HG03064 (cell line): ENCODE data around the gene COL23A1.

ENCODE experiments used
- ATAC-seq: cut with Tn5 transposase; IDR thresholded peaks from one replicate; pipeline ENCODE4 v1.9.1; 2021; ENCODE audit warnings: low read depth; ENCODE audit not compliant: unreplicated experiment

COL23A1 gene

DNA sequence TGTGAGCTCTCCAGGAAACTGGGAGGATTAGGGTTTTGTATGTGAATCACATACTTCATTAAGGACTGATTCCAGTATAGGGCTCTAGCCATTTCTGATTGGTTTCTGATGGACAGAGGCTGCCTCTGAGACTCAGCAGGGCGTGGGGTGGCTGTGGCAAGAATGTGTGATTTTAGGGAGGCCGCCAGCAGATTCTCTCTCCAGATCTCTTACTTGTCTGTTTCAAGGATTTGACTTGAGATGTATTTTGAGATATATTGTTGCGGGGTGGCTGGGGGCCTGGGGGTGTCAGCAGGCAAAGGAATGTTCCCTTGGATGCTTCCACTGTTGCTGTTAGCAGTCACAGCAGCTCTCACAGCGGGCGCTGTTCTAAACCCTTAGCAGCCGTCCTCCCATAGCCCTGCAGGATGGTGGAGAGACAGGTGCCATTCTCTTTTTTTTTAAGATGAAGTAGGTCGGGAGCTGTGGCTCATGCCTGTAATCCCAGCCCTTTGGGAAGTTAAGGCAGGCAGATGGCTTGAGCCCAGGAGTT is 393.8 kb downstream of the COL23A1 start:
- ATAC-seq = no peak

DNA sequence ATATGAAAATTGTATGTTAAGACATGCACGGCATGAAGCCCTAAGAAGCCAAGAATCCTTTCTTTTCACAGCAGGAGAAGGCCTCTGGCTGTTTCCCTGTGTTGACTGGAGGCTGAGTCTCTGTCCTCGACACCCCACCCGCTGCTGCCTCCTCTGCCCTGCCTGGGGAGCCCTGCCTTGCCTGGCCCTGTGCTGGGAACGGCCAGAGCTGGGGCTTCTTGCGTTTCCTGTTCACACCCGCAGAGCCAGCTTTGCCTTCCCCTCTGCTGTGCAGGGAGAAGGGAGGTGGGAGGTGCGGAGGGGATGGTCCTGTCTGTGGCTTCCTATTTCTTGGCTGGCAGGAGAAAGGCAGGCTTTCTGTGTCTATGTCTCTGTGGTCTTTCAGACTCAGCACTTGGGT is 396.2 kb downstream of the COL23A1 start:
- no peak for ATAC-seq

DNA sequence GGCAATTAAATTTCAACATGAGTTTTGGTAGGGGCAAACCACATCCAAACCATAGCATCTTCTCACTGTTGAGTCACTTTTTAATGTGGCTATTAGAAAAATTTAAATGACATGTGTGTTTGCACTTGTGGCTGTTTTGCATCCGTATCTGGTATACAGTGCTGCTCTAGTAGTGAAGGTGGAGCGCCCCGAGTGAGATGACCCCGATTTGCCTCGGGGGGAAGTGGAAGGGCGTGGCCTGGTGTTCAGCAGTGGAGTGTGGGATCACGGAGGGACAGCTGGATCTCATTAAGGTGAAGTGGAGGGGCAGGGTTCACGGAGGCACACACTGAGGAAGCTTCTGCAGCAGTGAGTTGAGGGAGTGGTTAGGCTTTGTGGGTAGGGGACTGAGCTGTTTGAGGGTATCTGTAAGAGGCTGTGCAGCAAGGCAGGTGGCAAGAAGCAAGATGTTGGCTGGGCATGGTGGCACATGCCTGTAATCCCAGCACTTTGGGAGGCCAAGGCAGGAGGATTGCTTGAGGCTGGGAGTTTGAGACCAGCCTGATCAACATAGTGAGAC is 396.9 kb downstream of the COL23A1 start:
- ATAC-seq = no peak

DNA sequence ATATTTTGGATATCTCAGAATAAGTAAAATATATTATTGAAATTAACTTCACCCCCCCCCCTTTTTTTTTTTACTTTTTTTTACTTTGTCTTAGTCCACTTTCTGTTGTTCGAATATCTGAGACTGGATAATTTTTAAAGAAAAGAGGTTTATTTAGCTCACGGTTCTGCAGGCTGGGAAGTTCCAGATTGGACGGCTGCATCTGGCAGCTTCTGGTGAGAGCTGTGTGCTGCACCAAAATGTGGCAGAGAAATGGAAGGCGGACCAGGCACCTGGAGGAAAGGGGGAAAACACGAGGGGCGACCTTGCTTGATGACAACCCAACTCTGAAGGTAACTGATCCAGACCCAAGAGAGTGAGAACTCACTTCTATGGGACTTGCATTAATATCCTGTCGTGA is 397.4 kb downstream of the COL23A1 start:
- ATAC-seq = no peak

DNA sequence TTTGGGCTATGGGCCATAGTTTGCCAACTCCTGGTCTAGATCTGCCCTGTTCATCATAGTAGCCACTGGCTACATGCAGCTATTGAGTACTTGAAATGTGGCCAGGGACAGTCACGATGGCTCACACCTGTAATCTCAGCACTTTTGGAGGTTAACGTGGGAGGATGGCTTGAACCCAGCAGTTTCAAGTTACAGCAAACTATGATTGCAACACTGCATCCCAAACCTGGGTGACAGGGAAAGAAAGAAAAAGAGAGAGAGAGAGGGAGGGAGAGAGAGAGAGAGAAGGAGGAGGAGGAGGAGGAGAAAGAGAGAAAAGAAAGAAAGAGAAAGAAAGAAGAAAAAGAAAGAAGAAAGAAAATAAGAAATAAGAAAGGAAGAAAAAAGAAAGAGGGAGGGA is 397.9 kb downstream of the COL23A1 start:
- no peak for ATAC-seq

DNA sequence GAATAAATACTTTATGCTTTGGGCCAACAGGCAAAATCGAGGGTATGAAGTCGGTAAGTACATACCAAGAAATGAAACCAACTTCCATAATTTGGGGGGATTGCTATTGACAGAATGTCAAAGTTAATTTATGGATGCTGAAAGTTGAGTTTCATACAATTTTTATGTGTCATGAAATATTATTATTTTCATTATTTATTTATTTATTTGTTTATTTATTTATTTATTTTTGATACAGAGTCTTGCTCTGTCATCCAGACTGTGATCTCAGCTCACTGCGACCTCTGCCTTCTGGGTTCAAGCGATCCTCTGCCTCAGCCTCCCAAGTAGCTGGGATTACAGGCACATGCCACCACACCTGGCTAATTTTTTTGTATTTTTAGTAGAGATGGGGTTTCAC is 398.5 kb downstream of the COL23A1 start:
- no peak for ATAC-seq

DNA sequence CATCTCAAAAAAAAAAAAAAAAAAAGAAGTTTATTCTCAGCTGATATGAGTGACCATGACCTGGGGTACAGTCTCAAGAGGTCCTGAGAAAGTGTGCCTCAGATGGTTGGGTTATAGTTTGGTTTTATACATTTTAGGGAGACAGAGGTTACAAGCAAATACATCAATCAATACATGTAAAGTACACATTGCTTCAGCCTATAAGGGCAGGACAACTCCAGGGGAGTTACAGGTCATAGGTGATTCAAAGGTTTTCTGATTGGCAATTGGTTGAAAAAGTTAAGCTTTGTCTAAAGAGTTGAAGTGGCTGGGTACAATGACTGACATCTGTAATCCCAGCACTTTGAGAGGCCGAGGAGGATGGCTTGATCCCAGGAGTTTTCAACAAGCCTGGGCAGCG is 400.8 kb downstream of the COL23A1 start:
- no peak for ATAC-seq
